Hematopoietic multipotent progenitor cell treated with erythropoietin and hydrocortisone succinate and interleukin-3 and kit ligand, for 15 days (in vitro differentiated cells): ENCODE data around the gene CHML.

Source experiments
- DNase-seq: peaks from one replicate; pipeline ENCODE4 v3.0.0-alpha.2; 2015; ENCODE audit warnings: low spot score

CHML gene

GRCh38 chr1:241617426-241617825, 22.7 kb downstream of the CHML start:
- DNase-seq: no peak

- DNase-seq: no peak
Measured at GRCh38 chr1:241615043-241615974, 24.9 kb downstream of the CHML start.

- DNase-seq: no peak
Measured at GRCh38 chr1:241614572-241614971, 25.6 kb downstream of the CHML start.

GRCh38 chr1:241614144-241614543, 26.0 kb downstream of the CHML start:
- DNase-seq: no peak

GRCh38 chr1:241612533-241613477, 27.4 kb downstream of the CHML start:
- no peak for DNase-seq

GRCh38 chr1:241611736-241612135, 28.4 kb downstream of the CHML start:
- no peak for DNase-seq

GRCh38 chr1:241611063-241611462, 29.1 kb downstream of the CHML start:
- DNase-seq: peak; percentile 80

DNA sequence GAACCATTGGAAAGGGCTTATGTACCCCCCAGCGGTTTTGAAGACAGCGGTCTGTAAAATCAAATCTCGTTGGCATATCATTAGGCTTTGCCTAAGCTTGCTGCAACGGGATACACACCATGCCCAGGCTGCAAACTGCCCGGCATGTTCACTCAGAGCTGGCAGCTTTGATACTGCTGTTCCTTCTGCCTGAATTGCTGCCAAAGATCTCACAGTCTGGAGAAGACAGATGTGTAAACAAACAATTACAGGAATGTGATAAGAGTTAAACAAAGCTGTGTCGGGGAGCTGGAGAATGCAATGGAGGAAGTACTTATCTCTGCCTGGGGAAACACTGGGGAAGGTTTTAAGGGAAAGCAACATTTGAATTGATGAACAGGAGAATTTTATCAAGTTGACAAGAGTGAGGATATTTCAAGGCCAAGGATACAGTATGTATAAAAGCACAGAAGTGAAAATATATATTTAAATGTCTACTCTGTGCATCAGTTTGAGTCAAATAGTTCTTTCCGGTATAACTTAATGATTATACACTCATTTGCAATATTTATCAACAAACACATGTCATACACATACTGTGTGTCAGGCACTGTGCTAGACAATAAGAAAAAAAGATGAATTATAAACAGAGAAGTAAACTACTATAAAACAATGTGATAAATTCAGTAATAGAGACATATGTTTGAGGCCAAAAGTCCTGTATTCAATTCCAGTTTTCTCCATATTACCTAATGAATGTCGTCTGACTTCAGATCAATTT, 29.9 kb downstream of the CHML start:
- no peak for DNase-seq

GRCh38 chr1:241608379-241609033, 31.7 kb downstream of the CHML start:
- DNase-seq: no peak

DNA sequence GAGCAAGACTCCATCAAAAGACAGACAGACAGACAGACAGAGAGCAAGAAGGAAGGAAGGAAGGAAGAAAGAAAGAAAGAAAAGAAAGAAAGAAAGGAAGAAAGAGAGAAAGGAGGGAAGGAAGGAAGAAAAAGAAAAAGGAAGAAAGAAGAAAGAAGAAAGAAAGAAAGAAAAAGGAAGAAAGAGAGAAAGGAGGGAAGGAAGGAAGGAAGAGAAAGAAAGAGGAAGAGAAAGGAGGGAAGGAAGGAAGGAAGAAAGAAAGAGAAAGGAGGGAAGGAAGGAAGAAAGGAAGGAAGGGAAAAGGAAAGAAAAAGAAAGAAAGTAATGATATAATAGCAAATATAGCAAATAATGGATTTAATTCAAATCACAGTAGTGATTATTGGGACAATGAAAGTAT, 32.7 kb downstream of the CHML start:
- no peak for DNase-seq

DNA sequence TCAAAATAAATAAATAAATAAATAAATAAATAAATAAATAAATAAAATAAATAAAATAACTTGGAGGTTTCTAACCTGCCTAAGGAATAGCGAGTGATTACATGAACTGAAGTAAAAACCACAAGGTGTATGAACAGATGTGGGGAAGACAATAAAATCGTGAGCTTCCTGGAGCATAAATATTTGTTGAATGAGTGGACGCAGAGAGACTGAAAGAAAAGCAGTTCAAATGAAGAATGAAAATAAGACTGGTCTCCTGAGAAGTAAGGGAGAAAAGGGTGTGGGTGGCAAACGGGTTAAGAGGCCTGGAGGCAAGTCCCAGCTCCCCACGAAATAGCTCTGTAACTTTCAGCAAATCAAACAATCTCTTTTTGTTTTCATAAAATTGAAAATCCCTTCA, 33.6 kb downstream of the CHML start:
- no peak for DNase-seq

GRCh38 chr1:241605146-241605805, 34.9 kb downstream of the CHML start:
- no peak for DNase-seq

- no peak for DNase-seq
Measured at GRCh38 chr1:241603731-241604245, 36.4 kb downstream of the CHML start.

- DNase-seq: no peak
Measured at GRCh38 chr1:241600496-241600901, 39.7 kb downstream of the CHML start.

DNA sequence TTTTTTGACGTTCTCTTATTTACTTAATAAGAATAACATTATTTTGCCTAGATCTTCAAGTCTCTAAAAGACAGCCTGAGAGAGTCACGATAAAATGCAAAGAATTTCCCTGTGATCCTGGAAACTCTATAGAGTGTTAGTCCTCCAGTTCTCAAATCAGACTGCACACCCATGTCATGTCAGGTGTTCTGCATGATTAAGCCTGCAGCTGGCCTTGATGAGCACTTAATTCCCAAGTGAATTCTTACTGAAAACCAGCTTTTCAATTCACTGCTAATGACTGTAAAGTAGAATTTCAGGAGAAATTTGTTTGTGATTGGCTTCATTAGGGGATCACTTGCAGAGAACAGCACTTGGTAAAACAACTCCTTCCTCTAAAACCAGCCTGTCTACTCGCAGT, 41.9 kb downstream of the CHML start:
- DNase-seq: no peak

DNA sequence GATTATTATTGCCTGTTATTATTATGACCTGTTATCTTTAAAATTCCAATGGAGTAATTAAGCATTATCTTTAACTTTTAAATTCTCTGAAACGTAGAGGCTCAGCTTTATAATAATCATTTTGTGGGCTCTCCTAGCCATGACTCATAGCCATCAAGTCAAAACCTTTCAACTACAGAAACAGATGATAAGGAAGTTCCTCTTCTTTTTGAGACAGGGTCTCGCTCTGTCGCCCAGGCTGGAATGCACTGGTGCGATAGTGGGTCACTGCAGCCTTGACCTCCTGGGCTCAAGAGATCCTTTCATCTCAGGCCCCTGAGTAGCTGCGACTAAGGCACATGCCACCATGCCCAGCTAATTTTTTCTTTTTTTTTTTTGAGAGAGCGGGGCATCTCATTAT, 43.5 kb downstream of the CHML start:
- no peak for DNase-seq

GRCh38 chr1:241593186-241593585, 47.0 kb downstream of the CHML start:
- no peak for DNase-seq

DNA sequence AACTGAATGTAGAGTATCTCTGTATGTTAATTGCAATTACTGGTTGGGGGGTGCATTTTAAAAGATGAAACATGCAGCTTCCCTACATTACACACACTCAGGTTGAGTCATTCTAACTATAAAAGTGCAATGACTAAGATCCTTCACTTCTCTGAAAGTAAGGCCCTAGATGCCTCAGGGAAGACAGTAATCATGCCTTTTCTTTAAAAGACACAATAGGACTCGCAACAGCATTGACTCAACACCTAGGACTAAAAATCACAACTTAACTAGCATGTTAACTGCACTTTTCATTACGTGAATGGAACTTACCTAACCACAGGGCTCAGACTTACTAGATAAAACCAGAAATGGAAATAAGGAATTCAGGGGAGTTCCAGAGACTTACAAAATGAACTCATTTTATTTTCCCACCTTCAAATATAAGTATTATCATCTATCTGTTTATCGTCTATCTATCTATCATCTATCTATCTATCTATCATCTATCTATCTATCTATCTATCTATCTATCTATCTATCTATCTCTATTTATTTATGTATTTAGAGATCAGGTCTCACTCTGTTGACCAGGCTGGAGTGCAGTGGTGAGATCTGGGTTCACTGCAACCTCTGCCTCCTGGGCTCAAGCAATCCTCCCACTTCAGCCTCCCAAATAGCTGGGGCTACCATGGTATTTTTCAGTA, 47.8 kb downstream of the CHML start:
- no peak for DNase-seq

DNA sequence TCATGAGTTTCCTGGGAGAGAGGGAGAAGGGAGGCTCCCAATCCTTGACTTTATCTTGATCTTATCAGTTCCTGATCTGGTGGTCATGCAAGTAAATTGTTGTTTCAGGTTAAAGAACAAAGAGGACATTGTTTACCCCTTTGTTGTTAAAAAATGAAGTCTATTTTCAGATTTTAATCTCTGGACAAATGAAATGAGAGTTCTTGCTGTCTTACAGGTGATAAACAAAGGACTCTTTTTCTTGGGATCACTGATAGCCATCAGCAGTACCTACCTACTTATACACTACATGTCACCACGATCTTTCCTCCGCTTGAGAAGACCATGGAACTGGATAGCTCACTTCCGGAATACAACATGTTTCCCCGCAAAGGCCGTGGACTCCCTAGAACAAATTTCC, 48.4 kb downstream of the CHML start:
- DNase-seq: no peak

DNA sequence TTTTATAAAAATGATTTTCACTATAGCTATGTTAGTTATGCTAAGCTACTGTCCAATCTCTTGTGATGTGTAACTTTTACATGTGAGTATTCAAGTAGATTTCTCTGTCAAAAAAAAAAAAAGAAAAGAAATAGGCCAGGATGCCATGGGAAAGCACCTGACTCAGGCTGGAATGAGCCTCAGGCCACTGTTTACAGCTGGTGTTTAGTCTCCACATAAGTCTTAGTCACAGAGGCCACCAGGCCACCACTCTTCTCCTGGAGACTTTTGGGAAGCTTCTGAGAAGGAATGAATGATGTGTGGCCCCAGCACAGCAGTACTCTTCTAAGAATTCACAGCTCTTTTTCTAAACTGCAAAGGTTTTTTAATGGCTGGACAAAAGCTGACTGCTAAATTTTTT, 48.9 kb downstream of the CHML start:
- DNase-seq: no peak
